Neuronal stem cell (in vitro differentiated cells): Measurements from ENCODE around the gene IQCK.

Experiments
- DNase-seq: peaks from one replicate; pipeline ENCODE4 v3.0.0-alpha.2; 2013; ENCODE audit warnings: low spot score
- H2AFZ ChIP-seq: one replicate; pipeline ENCODE4 v1.6.1; 2013; ENCODE audit warnings: mild to moderate bottlenecking, low read length, inconsistent platforms
- H2AK5ac ChIP-seq: 2 replicates; pipeline ENCODE4 v1.6.1; 2013; ENCODE audit warnings: low read depth, mild to moderate bottlenecking, inconsistent platforms, low read length, moderate library complexity, mixed read lengths
- H2BK120ac ChIP-seq: 2 replicates; pipeline ENCODE4 v1.6.1; 2013; ENCODE audit warnings: low read depth, mild to moderate bottlenecking, inconsistent platforms, low read length, moderate library complexity, mixed read lengths
- H2BK12ac ChIP-seq: one replicate; pipeline ENCODE4 v1.6.1; 2013; ENCODE audit warnings: low read length, inconsistent platforms
- H2BK15ac ChIP-seq: 2 replicates; pipeline ENCODE4 v1.6.1; 2013; ENCODE audit warnings: mild to moderate bottlenecking, low read length, inconsistent platforms, mixed read lengths
- H2BK5ac ChIP-seq: one replicate; pipeline ENCODE4 v1.6.1; 2013; ENCODE audit warnings: inconsistent platforms, mild to moderate bottlenecking, low read length, moderate library complexity
- H3K14ac ChIP-seq: one replicate; pipeline ENCODE4 v1.6.1; 2013; ENCODE audit warnings: low read length, inconsistent platforms
- H3K18ac ChIP-seq: 2 replicates; pipeline ENCODE4 v1.6.1; 2013; ENCODE audit warnings: low read length, inconsistent platforms
- H3K23ac ChIP-seq: 2 replicates; pipeline ENCODE4 v1.6.1; 2013; ENCODE audit warnings: low read depth, mild to moderate bottlenecking, mixed read lengths, low read length, inconsistent platforms; ENCODE audit not compliant: poor library complexity
- H3K27ac ChIP-seq: replicated peaks from 3 replicates; pipeline ENCODE4 v1.5.1; 2013; ENCODE audit warnings: low read length, inconsistent platforms
- H3K27me3 ChIP-seq, 3 experiments: 2 replicates each; pipeline ENCODE4 v1.6.1; 2013; ENCODE audit warnings: low read length in 3 of 3, mild to moderate bottlenecking in 2 of 3, inconsistent platforms in 1 of 3, low read depth in 1 of 3, mixed read lengths in 1 of 3, moderate library complexity in 1 of 3; ENCODE audit not compliant: control insufficient read depth in 3 of 3, insufficient read depth in 3 of 3
- H3K36me3 ChIP-seq, 2 donors: replicated peaks in 1 of 2; 2 replicates each; pipeline ENCODE4 v1.6.1; 2013; ENCODE audit warnings: low read length in 2 of 2; ENCODE audit not compliant: control insufficient read depth in 2 of 2, insufficient read depth in 2 of 2
- H3K4ac ChIP-seq: 2 replicates; pipeline ENCODE4 v1.6.1; 2013; ENCODE audit warnings: inconsistent platforms, mild to moderate bottlenecking, low read length, moderate library complexity
- H3K4me1 ChIP-seq, 2 donors: 1 replicate in 1 of 2; 2 replicates in 1 of 2; pipeline ENCODE4 v1.6.1; 2013; ENCODE audit warnings: low read length in 2 of 2, low read depth in 1 of 2; ENCODE audit not compliant: control insufficient read depth in 2 of 2, insufficient read depth in 1 of 2
- H3K4me2 ChIP-seq: one replicate; pipeline ENCODE4 v1.6.1; 2013; ENCODE audit warnings: mild to moderate bottlenecking, low read length, inconsistent platforms; ENCODE audit not compliant: insufficient read depth, poor library complexity, severe bottlenecking
- H3K4me3 ChIP-seq, 2 donors: 2 replicates each; pipeline ENCODE4 v1.5.1; 2013; ENCODE audit warnings: low read length in 2 of 2, mild to moderate bottlenecking in 2 of 2, inconsistent platforms in 1 of 2, moderate library complexity in 1 of 2
- H3K79me1 ChIP-seq: one replicate; pipeline ENCODE4 v1.6.1; 2013; ENCODE audit warnings: low read depth, mild to moderate bottlenecking, inconsistent platforms, low read length, moderate library complexity
- H3K9ac ChIP-seq: one replicate; pipeline ENCODE4 v1.6.1; 2013; ENCODE audit warnings: mild to moderate bottlenecking, low read depth, low read length, inconsistent platforms; ENCODE audit not compliant: poor library complexity
- H3K9me3 ChIP-seq, 2 donors: replicated peaks in 1 of 2; 2 replicates each; pipeline versions ENCODE3 to v1.6.1; 2013; ENCODE audit warnings: low read length in 2 of 2, mild to moderate bottlenecking in 2 of 2, inconsistent platforms in 1 of 2, low read depth in 1 of 2, mixed read lengths in 1 of 2, moderate library complexity in 1 of 2; ENCODE audit not compliant: control insufficient read depth in 2 of 2, insufficient read depth in 1 of 2
- H4K8ac ChIP-seq: one replicate; pipeline ENCODE4 v1.6.1; 2013; ENCODE audit warnings: low read depth, mild to moderate bottlenecking, inconsistent platforms, low read length, moderate library complexity
- H4K91ac ChIP-seq: one replicate; pipeline ENCODE4 v1.6.1; 2013; ENCODE audit warnings: low read length, low read depth, mild to moderate bottlenecking, inconsistent platforms; ENCODE audit not compliant: poor library complexity
- WGBS, 2 donors: extraction: QIAGEN DNeasy Blood & Tissue Kit; methylation state at CpG; one replicate each; pipeline ENCODE4 v1.1.7; 2013; ENCODE audit warnings: missing lambda C conversion rate in 2 of 2, mixed read lengths in 1 of 2; ENCODE audit not compliant: insufficient read length in 2 of 2, insufficient replicate concordance in 1 of 2; ENCODE audit errors: extremely low coverage in 2 of 2; 5-methylcytosine and 5-hydroxymethylcytosine counted together

The IQCK gene

DNA sequence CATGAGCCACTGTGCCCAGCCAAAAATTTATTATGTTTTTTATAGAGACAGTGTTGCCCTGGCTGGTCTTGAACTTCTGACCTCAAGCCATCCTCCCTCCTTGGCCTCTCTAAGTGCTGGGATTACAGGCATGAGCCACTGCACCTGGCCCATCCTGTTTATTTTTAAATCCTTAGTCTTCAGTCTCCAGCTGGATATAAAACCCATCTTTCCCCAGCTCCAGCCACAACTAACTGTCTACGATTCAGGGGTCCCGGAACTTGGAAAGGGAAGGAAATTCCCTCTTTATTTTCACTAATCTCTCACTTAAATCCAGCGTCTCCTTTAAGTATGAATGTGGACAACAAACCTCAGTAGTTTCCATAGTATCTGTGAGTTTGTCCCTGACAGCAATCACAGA is 62.2 kb downstream of the IQCK start:
- Histone ChIP-seq H3K18ac (no peak overlapping the region), H3K9me3 (no peaks in the 10 kb centered on the region), H3K79me1 (no peaks in the 10 kb centered on the region), H3K36me3 (no peaks in the 10 kb centered on the region), H2BK15ac (no peak overlapping the region), H2AK5ac (no peak overlapping the region), H3K9ac (no peak overlapping the region), H3K4ac (no peak overlapping the region), H3K27ac (no peak overlapping the region), H3K23ac (no peak overlapping the region), H4K8ac (no peak overlapping the region), H3K27me3 (no peaks in the 10 kb centered on the region), H2AFZ (no peak overlapping the region), H3K4me3 (no peak overlapping the region), H3K4me2 (no peak overlapping the region), H4K91ac (no peak overlapping the region), H2BK120ac (no peak overlapping the region), H3K14ac (no peak overlapping the region), H2BK5ac (no peak overlapping the region), H2BK12ac (no peak overlapping the region), H3K4me1 (peaks cover 3 to 16% of the 10 kb centered on the region in 2 donors)
- no CpG with 5 or more reads among the region's 3 CpGs for WGBS, 2 donors
- no peak for DNase-seq

- H4K8ac ChIP-seq: no peak overlapping the region
Observed at GRCh38 chr16:19781226-19781625, 63.2 kb downstream of the IQCK start.

DNA sequence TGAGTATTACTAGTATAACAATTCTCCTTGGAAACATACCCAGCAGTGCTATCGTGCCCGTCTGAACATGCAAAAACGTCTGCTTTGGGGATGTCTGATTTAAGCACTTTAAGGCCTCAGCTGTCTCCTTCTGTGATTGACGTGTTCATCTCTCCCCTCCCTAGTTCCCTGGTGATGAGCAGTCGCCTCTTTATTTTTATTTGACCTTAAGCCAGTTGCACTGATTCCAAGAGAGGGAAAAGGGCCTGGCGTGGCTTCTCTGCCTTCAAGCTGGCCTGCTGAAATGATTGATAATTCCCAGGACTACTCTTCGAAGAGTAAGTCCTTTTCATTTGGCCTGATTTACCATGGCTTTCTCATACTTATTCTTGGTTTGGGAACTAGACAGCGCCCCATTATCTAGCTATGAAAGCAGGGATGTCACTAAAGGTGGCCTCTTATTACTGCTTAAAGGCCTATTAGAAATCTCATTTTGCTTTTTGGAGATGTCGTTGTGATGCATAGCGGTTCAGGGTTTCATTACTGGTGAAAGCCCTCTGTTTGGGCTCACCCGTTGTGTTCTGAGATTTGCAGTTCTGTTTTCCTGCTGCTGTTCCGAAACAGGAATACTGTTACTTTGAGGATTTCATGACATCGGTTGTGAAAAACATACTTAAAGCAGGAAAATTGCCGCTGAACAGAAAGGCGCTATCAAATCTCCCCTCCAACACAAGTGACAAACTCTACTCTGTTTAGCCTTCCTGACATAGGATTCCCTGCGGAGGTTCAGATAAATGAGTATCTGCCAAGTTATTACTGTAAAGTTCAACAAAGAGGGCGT is 65.5 kb downstream of the IQCK start:
- no peaks in the 10 kb centered on the region for H3K9me3 ChIP-seq
- no peak overlapping the region for H2AFZ ChIP-seq
- no CpG with 5 or more reads among the region's 17 CpGs for WGBS, 2 donors
- no peaks in the 10 kb centered on the region for H3K36me3 ChIP-seq
- H2BK120ac ChIP-seq: no peak overlapping the region
- no peak overlapping the region for H3K18ac ChIP-seq
- H2BK5ac ChIP-seq: no peak overlapping the region
- H2AK5ac ChIP-seq: no peak overlapping the region
- no peak overlapping the region for H4K91ac ChIP-seq
- H3K27ac ChIP-seq: no peak overlapping the region
- no peaks in the 10 kb centered on the region for H3K27me3 ChIP-seq
- no peak overlapping the region for H3K23ac ChIP-seq
- H3K9ac ChIP-seq: no peak overlapping the region
- H3K79me1 ChIP-seq: no peaks in the 10 kb centered on the region
- no peak overlapping the region for H3K4ac ChIP-seq
- H2BK12ac ChIP-seq: no peak overlapping the region
- H2BK15ac ChIP-seq: no peak overlapping the region
- H3K4me1 ChIP-seq: peaks cover 6 to 16% of the 10 kb centered on the region in 2 donors
- H3K4me2 ChIP-seq: no peak overlapping the region
- H3K4me3 ChIP-seq: no peak overlapping the region
- H4K8ac ChIP-seq: no peak overlapping the region
- H3K14ac ChIP-seq: no peak overlapping the region
- DNase-seq: no peak

More at GRCh38 chr16:19781226-19781625, 63.2 kb downstream of the IQCK start:
- Histone ChIP-seq H3K9ac (no peak overlapping the region), H3K4me2 (no peak overlapping the region), H3K4me1 (peaks cover 7 to 16% of the 10 kb centered on the region in 2 donors), H2BK120ac (no peak overlapping the region), H2AFZ (no peak overlapping the region), H2BK15ac (no peak overlapping the region), H3K4ac (no peak overlapping the region), H3K79me1 (no peaks in the 10 kb centered on the region), H3K4me3 (no peak overlapping the region), H3K9me3 (no peaks in the 10 kb centered on the region), H3K36me3 (no peaks in the 10 kb centered on the region), H2BK5ac (no peak overlapping the region), H3K27ac (no peak overlapping the region), H3K27me3 (no peaks in the 10 kb centered on the region), H3K23ac (no peak overlapping the region), H3K18ac (no peak overlapping the region), H4K91ac (no peak overlapping the region), H3K14ac (no peak overlapping the region), H2BK12ac (no peak overlapping the region), H2AK5ac (no peak overlapping the region)
- no peak for DNase-seq
- no CpG with 5 or more reads among the region's 6 CpGs for WGBS, 2 donors

- H3K36me3 ChIP-seq: no peaks in the 10 kb centered on the region
- no peak overlapping the region for H2BK5ac ChIP-seq
- H3K9me3 ChIP-seq: no peaks in the 10 kb centered on the region
- H3K27ac ChIP-seq: no peak overlapping the region
- H2BK12ac ChIP-seq: no peak overlapping the region
- no peak overlapping the region for H2BK120ac ChIP-seq
- no peak overlapping the region for H2AK5ac ChIP-seq
- no peak overlapping the region for H3K4me3 ChIP-seq
- H3K23ac ChIP-seq: no peak overlapping the region
- H3K79me1 ChIP-seq: no peaks in the 10 kb centered on the region
- H2AFZ ChIP-seq: no peak overlapping the region
- no peak overlapping the region for H3K4ac ChIP-seq
- H4K91ac ChIP-seq: no peak overlapping the region
- no peak overlapping the region for H4K8ac ChIP-seq
- no peak overlapping the region for H3K14ac ChIP-seq
- no CpG with 5 or more reads among the region's 3 CpGs for WGBS, 2 donors
- H3K4me1 ChIP-seq: peaks cover 6 to 16% of the 10 kb centered on the region in 2 donors
- H3K27me3 ChIP-seq: no peaks in the 10 kb centered on the region
- no peak overlapping the region for H2BK15ac ChIP-seq
- no peak overlapping the region for H3K4me2 ChIP-seq
- DNase-seq: no peak
- H3K9ac ChIP-seq: no peak overlapping the region
- H3K18ac ChIP-seq: no peak overlapping the region
Observed at GRCh38 chr16:19784183-19784736, 66.2 kb downstream of the IQCK start.
